ENCODE results near the gene ELAPOR1. TPM values are rescaled to one million over a fixed set of nuclear protein-coding genes. Genes with fewer than 3 reads are reported as not detected.

The ELAPOR1 gene
- polyA plus RNA-seq (2013) = 0.34 and 0.44 TPM in 2 replicates

- H4K12ac ChIP-seq (ENCODE audit: low read depth, low read length) = no peak within 1 kb of the TSS
- no CpG with 5 or more reads among the region's 56 CpGs for WGBS (ENCODE audit: extremely low coverage, insufficient coverage, insufficient read length)
- no peaks in the 10 kb centered on the region for H3K79me2 ChIP-seq (ENCODE audit: control insufficient read depth, insufficient read depth, low read length, poor library complexity)
- H3K4me1 ChIP-seq (ENCODE audit: control insufficient read depth in 1 of 2, insufficient read depth in 2 of 2, low read length in 2 of 2) = peaks cover 4 to 7% of the 10 kb centered on the region in 2 experiments
- H2AK5ac ChIP-seq (ENCODE audit: low read length) = no peak within 1 kb of the TSS
- H3K4me2 ChIP-seq (ENCODE audit: low read length) = peak within 1 kb of the TSS; percentile 54
- no peak within 1 kb of the TSS for H3K4ac ChIP-seq (ENCODE audit: low read depth, low read length)
- H3K79me1 ChIP-seq (ENCODE audit: low read length) = no peaks in the 10 kb centered on the region
- no peak within 1 kb of the TSS for H2BK12ac ChIP-seq (ENCODE audit: low read length)
- no peak within 1 kb of the TSS for H3K14ac ChIP-seq (ENCODE audit: low read length)
- H3K9ac ChIP-seq (ENCODE audit: low read length) = no peak within 1 kb of the TSS
- no peak within 1 kb of the TSS for H3K18ac ChIP-seq (ENCODE audit: low read length)
- H3K27ac ChIP-seq (ENCODE audit: low read depth, low read length) = no peak within 1 kb of the TSS
- no peak within 1 kb of the TSS for H2BK5ac ChIP-seq (ENCODE audit: low read depth, low read length, poor library complexity)
- no peak within 1 kb of the TSS for H2BK120ac ChIP-seq (ENCODE audit: insufficient read depth, low read length, poor library complexity)
- DNase-seq = peak; percentile 27 to 42
- no peak within 1 kb of the TSS for H4K91ac ChIP-seq (ENCODE audit: low read depth, low read length)
- H3K23ac ChIP-seq (ENCODE audit: low read length) = no peak within 1 kb of the TSS
- H3K36me3 ChIP-seq (ENCODE audit: control insufficient read depth in 1 of 2, insufficient read depth in 2 of 2, low read length in 2 of 2) = no peaks in the 10 kb centered on the region
- peak within 1 kb of the TSS; percentile 57 for H3K4me3 ChIP-seq (ENCODE audit: low read depth, low read length)
- peaks cover 18% of the 10 kb centered on the region for H3K27me3 ChIP-seq (ENCODE audit: insufficient read depth, low read length)
- H3K9me3 ChIP-seq (ENCODE audit: insufficient read depth, low read depth, low read length) = peaks cover 2% of the 10 kb centered on the region
- H2AFZ ChIP-seq (ENCODE audit: insufficient read depth, low read length, poor library complexity) = peak within 1 kb of the TSS; percentile 30
- no peak within 1 kb of the TSS for H4K8ac ChIP-seq (ENCODE audit: low read depth, low read length)
Measured at GRCh38 chr1:109113590-109114341, at the start of gene ELAPOR1. TSS of gene ELAPOR1 (plus strand) at chr1:109114115. CDS start at chr1:109114184, 69 bp downstream.

DNA sequence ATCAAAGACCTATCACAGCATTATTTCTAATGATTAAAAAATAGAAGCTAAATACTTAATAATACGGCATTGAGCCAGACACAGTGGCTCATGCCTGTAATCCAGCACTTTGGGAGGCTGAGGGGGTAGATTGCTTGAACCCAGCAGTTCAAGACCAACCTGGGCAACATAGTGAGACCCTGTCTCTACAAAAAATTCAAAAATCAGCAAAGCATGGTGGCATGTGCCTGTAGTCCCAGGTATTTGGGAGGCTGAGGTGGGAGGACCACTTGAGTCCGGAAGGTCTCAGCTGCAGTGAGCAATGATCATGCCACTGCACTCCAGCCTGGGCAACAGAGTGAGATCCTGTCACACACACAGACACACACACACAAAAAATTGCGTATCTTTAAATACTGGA lies 48.8 kb upstream of the ELAPOR1 start:
- peaks cover 16 to 20% of the 10 kb centered on the region in 2 experiments for H3K36me3 ChIP-seq (ENCODE audit: control insufficient read depth in 1 of 2, insufficient read depth in 2 of 2, low read length in 2 of 2)
- no peak overlapping the region for H2AK5ac ChIP-seq (ENCODE audit: low read length)
- H3K14ac ChIP-seq (ENCODE audit: low read length) = no peak overlapping the region
- H2BK120ac ChIP-seq (ENCODE audit: insufficient read depth, low read length, poor library complexity) = no peak overlapping the region
- no peak overlapping the region for H2BK12ac ChIP-seq (ENCODE audit: low read length)
- H3K4me3 ChIP-seq (ENCODE audit: low read depth, low read length) = no peak overlapping the region
- H3K23ac ChIP-seq (ENCODE audit: low read length) = no peak overlapping the region
- H4K12ac ChIP-seq (ENCODE audit: low read depth, low read length) = no peak overlapping the region
- H3K27me3 ChIP-seq (ENCODE audit: insufficient read depth, low read length) = no peaks in the 10 kb centered on the region
- no peak overlapping the region for H3K27ac ChIP-seq (ENCODE audit: low read depth, low read length)
- no peak overlapping the region for H3K18ac ChIP-seq (ENCODE audit: low read length)
- peaks cover 1% of the 10 kb centered on the region for H3K79me1 ChIP-seq (ENCODE audit: low read length)
- peaks cover 7 to 14% of the 10 kb centered on the region in 2 experiments for H3K4me1 ChIP-seq (ENCODE audit: control insufficient read depth in 1 of 2, insufficient read depth in 2 of 2, low read length in 2 of 2)
- WGBS (ENCODE audit: extremely low coverage, insufficient coverage, insufficient read length) = no CpG with 5 or more reads among the region's 3 CpGs
- DNase-seq = no peak
- no peak overlapping the region for H2AFZ ChIP-seq (ENCODE audit: insufficient read depth, low read length, poor library complexity)
- H3K4me2 ChIP-seq (ENCODE audit: low read length) = no peak overlapping the region
- no peaks in the 10 kb centered on the region for H3K9me3 ChIP-seq (ENCODE audit: insufficient read depth, low read depth, low read length)
- H3K9ac ChIP-seq (ENCODE audit: low read length) = no peak overlapping the region
- H3K4ac ChIP-seq (ENCODE audit: low read depth, low read length) = no peak overlapping the region
- H4K8ac ChIP-seq (ENCODE audit: low read depth, low read length) = no peak overlapping the region
- H4K91ac ChIP-seq (ENCODE audit: low read depth, low read length) = no peak overlapping the region
- H2BK5ac ChIP-seq (ENCODE audit: low read depth, low read length, poor library complexity) = no peak overlapping the region
- H3K79me2 ChIP-seq (ENCODE audit: control insufficient read depth, insufficient read depth, low read length, poor library complexity) = peaks cover 3% of the 10 kb centered on the region

- no peak overlapping the region for H2BK5ac ChIP-seq (ENCODE audit: low read depth, low read length, poor library complexity)
- no peak overlapping the region for H4K8ac ChIP-seq (ENCODE audit: low read depth, low read length)
- no peak for DNase-seq
- H2AFZ ChIP-seq (ENCODE audit: insufficient read depth, low read length, poor library complexity) = no peak overlapping the region
- H3K23ac ChIP-seq (ENCODE audit: low read length) = no peak overlapping the region
- no peaks in the 10 kb centered on the region for H3K27me3 ChIP-seq (ENCODE audit: insufficient read depth, low read length)
- H3K18ac ChIP-seq (ENCODE audit: low read length) = peak overlapping the region; percentile 50
- peaks cover 22 to 26% of the 10 kb centered on the region in 2 experiments for H3K36me3 ChIP-seq (ENCODE audit: control insufficient read depth in 1 of 2, insufficient read depth in 2 of 2, low read length in 2 of 2)
- no peak overlapping the region for H2AK5ac ChIP-seq (ENCODE audit: low read length)
- no peak overlapping the region for H4K91ac ChIP-seq (ENCODE audit: low read depth, low read length)
- peaks cover 7 to 14% of the 10 kb centered on the region in 2 experiments for H3K4me1 ChIP-seq (ENCODE audit: control insufficient read depth in 1 of 2, insufficient read depth in 2 of 2, low read length in 2 of 2)
- H3K9ac ChIP-seq (ENCODE audit: low read length) = peak overlapping the region; percentile 66
- H2BK120ac ChIP-seq (ENCODE audit: insufficient read depth, low read length, poor library complexity) = no peak overlapping the region
- peak overlapping the region; percentile 4 for H3K27ac ChIP-seq (ENCODE audit: low read depth, low read length)
- no peak overlapping the region for H3K4me3 ChIP-seq (ENCODE audit: low read depth, low read length)
- H3K9me3 ChIP-seq (ENCODE audit: insufficient read depth, low read depth, low read length) = no peaks in the 10 kb centered on the region
- H3K4ac ChIP-seq (ENCODE audit: low read depth, low read length) = no peak overlapping the region
- H3K79me1 ChIP-seq (ENCODE audit: low read length) = peaks cover 1% of the 10 kb centered on the region
- no peak overlapping the region for H2BK12ac ChIP-seq (ENCODE audit: low read length)
- H4K12ac ChIP-seq (ENCODE audit: low read depth, low read length) = no peak overlapping the region
- H3K79me2 ChIP-seq (ENCODE audit: control insufficient read depth, insufficient read depth, low read length, poor library complexity) = peaks cover 3% of the 10 kb centered on the region
- no peak overlapping the region for H3K4me2 ChIP-seq (ENCODE audit: low read length)
- no CpG with 5 or more reads among the region's 8 CpGs for WGBS (ENCODE audit: extremely low coverage, insufficient coverage, insufficient read length)
- H3K14ac ChIP-seq (ENCODE audit: low read length) = no peak overlapping the region
Measured at GRCh38 chr1:109067883-109068282, 46.0 kb upstream of the ELAPOR1 start.

DNA sequence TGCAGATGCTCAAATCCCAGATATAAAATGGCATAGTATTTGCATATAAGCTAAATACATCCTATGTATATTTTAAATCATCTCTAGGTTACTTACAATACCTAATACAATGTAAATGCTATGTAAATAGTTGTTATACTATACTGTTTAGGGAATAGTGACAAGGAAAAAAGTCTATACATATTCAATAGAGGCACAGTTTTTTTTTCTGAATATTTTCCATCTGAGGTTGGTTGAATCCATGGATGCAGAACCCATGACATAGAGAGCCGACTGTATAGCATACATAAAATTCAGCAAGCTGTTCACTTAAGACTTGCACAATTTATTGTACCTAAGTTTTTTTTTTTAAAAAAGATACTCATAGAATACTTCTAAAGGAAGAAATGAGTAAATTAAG lies 44.6 kb upstream of the ELAPOR1 start:
- WGBS (ENCODE audit: extremely low coverage, insufficient coverage, insufficient read length) = no CpG with 5 or more reads among the region's 1 CpG
- peaks cover 2% of the 10 kb centered on the region for H3K9me3 ChIP-seq (ENCODE audit: insufficient read depth, low read depth, low read length)
- H2BK5ac ChIP-seq (ENCODE audit: low read depth, low read length, poor library complexity) = no peak overlapping the region
- no peak overlapping the region for H2AK5ac ChIP-seq (ENCODE audit: low read length)
- no peak overlapping the region for H3K14ac ChIP-seq (ENCODE audit: low read length)
- no peak overlapping the region for H3K18ac ChIP-seq (ENCODE audit: low read length)
- no peak overlapping the region for H3K27ac ChIP-seq (ENCODE audit: low read depth, low read length)
- no peak overlapping the region for H3K23ac ChIP-seq (ENCODE audit: low read length)
- H3K9ac ChIP-seq (ENCODE audit: low read length) = no peak overlapping the region
- H4K12ac ChIP-seq (ENCODE audit: low read depth, low read length) = no peak overlapping the region
- DNase-seq = no peak
- H3K4ac ChIP-seq (ENCODE audit: low read depth, low read length) = no peak overlapping the region
- H4K91ac ChIP-seq (ENCODE audit: low read depth, low read length) = no peak overlapping the region
- peaks cover 3% of the 10 kb centered on the region for H3K79me2 ChIP-seq (ENCODE audit: control insufficient read depth, insufficient read depth, low read length, poor library complexity)
- no peak overlapping the region for H3K4me3 ChIP-seq (ENCODE audit: low read depth, low read length)
- peaks cover 27 to 28% of the 10 kb centered on the region in 2 experiments for H3K36me3 ChIP-seq (ENCODE audit: control insufficient read depth in 1 of 2, insufficient read depth in 2 of 2, low read length in 2 of 2)
- H3K27me3 ChIP-seq (ENCODE audit: insufficient read depth, low read length) = no peaks in the 10 kb centered on the region
- H3K4me1 ChIP-seq (ENCODE audit: control insufficient read depth in 1 of 2, insufficient read depth in 2 of 2, low read length in 2 of 2) = peaks cover 7 to 14% of the 10 kb centered on the region in 2 experiments
- H4K8ac ChIP-seq (ENCODE audit: low read depth, low read length) = no peak overlapping the region
- no peak overlapping the region for H3K4me2 ChIP-seq (ENCODE audit: low read length)
- H2AFZ ChIP-seq (ENCODE audit: insufficient read depth, low read length, poor library complexity) = no peak overlapping the region
- no peak overlapping the region for H2BK120ac ChIP-seq (ENCODE audit: insufficient read depth, low read length, poor library complexity)
- H2BK12ac ChIP-seq (ENCODE audit: low read length) = no peak overlapping the region
- peaks cover 1% of the 10 kb centered on the region for H3K79me1 ChIP-seq (ENCODE audit: low read length)
